Globus pallidus (tissue), 1 donor: ENCODE measurements around the gene MARCKSL1.

Experiments
- DNase-seq: peaks from one replicate; pipeline ENCODE4 v3.0.0-alpha.2; 2015; ENCODE audit warnings: low spot score

Gene MARCKSL1

GRCh38 chr1:32352831-32353383 lies 16.9 kb upstream of the MARCKSL1 start:
- no peak for DNase-seq

GRCh38 chr1:32352239-32352745 lies 16.3 kb upstream of the MARCKSL1 start:
- DNase-seq = no peak

DNA sequence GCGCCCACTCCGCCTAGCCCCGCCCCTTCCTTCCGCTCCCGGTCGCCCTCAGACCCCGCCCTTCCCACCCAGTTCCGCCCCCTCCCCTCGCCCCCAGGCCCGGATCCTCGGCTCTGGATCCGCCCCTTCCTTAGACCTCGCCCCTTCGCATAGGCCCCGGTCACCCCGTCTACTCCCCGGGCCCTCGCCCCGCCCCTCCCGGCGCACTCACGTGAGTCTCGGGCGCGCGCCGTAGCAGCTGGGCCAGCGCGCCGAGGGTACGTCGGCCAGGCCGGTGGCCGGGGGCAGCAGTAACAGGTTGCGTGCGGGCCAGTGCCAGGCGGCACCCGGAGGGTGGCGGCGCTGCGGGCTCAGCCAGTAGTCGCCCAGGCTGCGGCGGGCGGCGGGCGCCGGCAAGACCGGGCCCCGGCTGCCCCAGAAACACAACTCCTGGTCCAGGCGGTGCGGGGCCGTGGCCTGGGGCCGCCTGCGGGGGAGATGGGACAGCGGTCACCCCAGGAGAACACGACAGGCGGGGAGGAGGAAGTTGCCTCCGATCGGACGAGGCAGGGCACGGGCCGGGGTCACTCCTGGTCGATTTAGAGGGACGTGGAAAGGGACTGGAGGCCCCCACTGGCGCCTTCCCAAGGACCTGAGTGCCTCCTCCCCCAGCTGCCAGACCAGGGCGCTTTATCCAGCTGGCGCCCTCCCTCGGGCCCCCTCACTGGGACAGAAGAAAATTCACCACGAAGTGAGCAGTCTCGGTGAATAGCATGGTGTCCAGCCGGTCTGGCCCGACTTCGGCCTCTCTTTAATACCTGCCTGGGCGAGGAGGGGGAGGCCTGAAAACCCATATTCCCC lies 15.6 kb upstream of the MARCKSL1 start:
- DNase-seq = peak; percentile 94

DNA sequence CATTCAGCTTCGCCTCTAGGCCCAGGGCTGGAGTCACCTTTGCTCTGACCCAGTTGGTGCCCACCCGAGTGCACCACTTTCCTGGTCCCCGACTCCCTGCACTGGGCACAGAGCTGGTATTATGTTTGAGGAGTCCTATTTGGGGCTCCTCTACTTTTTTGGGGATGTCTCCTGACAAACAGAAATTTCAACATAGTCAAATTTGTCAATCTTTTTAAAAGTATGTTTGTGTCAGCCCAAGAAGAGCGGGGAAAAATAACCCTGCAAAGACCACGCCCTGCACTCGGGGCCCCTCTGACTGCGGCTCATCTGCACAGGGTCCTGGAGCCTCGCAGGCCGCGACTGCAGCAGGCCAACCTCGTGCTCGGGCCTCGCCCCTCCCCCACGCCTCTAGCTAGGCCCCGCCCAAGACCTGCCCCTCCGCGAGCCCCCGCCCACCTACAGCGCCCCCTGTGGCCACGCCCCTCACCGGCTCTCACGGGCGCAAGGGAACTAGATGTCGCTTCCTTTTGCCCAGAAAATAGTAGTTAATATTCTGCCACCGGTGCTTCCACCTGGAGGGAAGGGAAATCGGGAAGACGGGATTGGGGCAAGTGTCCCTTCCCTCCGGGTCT lies 14.9 kb upstream of the MARCKSL1 start:
- DNase-seq = peak; percentile 67

DNA sequence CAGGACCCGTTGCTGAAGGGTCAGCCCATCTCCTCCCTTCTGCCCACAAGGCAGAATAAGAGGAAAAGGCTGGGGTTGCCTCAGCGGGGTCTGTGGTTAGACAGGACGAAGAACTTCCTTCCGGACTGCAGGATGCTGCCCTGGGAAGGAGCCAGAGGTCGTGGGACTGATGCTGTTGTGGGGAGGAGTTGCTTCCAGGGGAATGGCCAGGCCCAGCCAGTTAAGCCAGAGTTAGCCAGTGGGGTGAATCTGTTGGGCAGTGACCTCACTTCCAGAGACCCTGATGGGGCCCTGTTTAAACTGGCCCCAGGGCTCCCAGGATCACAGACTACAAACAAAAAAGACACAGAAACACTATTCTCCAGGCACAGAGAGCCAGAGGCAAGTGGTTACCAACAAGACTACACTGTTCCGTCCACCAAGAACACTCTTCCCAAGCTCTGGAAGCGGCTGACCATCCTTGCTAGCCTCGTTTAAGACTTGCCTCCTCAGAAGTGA lies 13.2 kb upstream of the MARCKSL1 start:
- no peak for DNase-seq

DNA sequence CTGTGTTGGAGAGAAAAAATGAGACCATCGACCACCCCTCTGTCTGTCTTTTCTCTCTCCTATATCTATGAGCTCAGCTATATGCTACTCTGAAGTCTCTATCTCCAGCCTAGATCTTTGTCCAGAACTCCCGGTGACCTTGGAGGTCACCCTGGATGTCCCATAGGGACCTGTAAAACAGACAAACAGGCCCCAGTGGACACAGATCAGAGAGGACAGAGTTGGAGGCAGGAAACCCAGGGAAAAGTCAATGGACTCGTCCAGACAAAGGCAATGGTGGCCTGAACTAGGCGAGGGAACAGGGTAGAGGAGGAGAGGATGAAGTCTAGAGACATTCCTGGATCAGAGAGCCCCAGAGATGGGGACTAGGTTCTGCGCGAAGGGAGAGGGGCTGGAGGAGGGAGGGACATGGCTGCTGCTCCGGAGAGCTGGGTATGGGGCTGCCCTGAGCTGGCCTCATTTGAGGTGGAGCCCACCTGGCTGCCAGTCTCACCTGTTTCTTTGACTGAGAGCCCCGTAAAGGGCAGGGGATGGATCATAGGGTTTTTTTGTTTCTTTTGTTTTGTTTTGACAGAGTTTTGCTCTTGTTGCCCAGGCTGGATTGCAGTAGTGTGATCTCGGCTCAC lies 10.6 kb upstream of the MARCKSL1 start:
- no peak for DNase-seq

DNA sequence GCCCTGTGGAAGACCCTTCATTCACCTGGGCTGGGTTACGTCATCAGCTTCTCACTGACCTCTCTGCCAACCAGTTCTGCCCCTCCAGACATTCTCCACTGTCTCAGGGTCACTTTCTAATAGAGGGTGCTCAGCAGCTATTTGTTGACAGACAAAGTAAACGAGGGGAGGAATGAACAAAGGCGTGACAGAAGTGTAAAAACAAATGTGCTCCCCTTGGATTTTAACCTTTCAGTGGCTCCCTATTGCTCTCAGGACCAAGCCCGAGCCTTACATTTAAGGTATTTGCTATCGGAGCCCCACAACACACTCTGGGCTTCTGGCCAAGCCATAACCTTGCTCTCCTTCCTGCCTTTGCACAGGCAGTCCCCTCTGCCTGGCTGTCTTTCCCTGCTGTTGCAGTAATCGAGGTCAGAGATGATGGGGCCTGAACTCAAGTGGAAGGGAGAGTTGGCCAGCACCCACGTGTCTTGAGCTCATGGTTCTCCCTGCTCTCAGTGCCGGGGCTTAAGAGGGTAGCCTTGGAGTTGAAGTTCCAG lies 9.3 kb upstream of the MARCKSL1 start:
- DNase-seq = no peak

GRCh38 chr1:32342704-32343103 lies 6.7 kb upstream of the MARCKSL1 start:
- DNase-seq = no peak

GRCh38 chr1:32341971-32342370 lies 5.9 kb upstream of the MARCKSL1 start:
- DNase-seq = no peak

DNA sequence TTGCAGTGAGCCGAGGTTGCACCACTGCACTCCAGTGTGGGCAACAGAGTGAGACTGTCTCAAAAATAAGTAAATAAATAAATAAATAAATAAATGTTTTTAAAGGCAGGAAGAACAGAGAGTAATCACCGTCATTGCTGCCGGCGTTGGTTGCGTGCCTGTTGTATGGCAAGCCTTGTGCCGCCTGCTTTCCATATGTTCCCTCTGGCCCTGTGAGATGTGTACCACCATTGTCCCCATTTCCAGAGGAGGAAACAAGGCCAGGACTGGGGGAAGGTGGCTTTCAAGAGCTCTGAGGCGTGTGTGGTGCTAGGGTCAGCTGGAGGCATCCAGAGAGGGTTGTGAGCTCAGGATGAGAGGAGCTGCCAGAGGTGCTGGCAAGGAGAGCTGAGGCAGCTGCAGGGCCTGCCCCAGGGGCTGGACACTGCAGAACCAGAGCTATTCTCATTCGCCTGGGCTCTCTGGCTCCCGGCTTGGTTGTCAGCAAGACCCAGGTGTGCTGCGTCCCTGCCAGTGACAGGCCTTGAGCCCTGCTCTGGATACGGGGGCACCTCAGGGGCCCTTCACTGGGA lies 5.2 kb upstream of the MARCKSL1 start:
- peak; percentile 52 for DNase-seq

GRCh38 chr1:32339363-32339978 lies 3.4 kb upstream of the MARCKSL1 start:
- peak; percentile 46 for DNase-seq

DNA sequence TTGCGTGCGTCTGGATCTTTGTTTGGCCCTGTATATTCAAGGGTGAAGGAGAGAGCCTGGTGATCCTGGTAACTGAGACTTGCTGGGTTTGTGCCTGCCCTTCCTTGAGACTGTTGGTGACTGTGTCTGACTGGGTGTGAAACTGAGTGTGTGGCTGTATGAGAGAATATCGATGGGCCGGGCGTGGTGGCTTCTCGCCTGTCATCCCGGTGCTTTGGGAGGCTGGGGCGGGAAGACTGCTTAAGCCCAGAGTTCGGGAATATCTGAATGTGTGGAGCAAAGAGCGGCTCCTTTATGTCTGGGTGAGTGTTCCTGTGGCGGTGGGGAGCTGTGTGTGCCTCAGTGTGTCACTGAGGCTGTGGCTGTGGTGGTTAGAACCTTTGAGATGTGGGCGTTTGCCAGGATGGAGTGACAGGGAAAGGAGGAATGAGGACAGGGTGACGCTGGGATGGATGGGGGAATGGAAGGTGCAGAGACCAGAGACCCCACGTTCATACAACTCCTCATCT lies 2.7 kb upstream of the MARCKSL1 start:
- DNase-seq = no peak

DNA sequence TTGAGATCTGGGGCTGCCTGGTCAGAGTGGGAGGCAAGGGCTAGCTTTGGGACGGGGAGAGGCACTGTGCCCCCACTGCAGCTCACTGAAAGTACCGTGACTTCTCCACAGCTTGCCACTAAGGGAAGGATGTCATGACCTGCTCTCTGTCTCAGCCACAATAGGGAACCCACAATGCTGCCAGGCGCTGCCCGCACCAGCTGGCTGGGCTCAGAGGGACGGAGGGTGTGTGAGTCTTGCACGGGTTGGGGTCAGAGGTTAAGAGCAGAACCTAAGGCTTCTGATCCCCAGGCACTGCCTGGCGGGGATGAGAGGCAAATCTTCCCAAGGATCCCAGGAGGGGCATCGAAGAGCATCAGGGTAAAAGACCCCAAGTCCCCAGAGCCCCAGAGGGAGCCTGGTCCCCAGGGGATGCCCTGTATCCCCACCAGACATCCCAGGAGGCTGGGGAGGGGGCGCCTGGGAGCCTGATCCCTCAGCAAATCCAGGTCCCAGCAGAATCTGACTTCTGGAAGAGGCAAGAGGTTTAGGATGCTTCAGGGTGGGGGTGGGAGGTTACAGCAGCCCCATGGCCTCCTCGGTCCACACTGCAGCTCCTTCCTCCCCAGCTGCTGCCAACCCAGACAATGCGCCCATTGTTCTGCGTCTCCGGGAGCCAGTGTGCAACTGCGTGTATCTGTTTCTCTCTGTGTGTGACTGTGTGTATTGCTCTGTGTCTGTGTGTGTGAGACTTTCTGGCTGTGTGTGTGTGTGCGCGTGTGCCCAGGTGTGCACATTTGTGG lies 2.0 kb upstream of the MARCKSL1 start:
- DNase-seq = peak; percentile 97

DNA sequence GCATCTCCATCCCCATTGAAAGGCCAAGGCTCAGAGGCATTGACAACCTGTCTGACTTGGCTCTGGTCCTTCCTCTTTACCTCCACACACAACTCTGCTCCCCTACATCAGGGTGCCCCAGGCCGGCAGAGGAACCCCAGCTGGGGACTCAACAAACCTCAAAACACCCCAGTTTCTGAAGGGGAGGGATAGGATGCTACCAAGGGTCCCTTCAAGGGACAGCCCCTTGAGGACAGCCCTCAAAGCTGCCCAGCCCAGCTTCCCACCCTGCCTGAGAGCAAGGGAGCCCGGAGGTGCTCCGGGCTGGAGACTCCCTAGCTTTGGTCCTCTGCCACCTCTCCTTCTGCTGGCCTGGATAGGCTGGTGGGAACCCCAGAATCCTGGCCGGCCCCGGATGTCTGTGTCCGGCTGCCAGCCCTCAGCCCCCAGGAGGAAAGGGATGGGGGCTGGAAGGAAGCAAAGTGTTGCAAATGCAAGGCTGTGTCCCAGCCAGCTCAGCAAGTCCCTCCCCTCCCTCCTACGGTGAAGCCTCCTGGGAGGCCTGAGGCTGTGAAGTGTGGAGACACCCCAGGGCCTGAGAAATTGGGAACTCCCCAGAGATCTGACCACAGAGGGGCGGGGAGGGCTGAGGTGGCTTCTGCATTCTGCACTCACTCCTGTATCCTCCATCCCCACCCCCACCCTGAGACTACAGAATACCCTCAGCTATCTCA lies 1.1 kb upstream of the MARCKSL1 start:
- DNase-seq = peak; percentile 54

DNA sequence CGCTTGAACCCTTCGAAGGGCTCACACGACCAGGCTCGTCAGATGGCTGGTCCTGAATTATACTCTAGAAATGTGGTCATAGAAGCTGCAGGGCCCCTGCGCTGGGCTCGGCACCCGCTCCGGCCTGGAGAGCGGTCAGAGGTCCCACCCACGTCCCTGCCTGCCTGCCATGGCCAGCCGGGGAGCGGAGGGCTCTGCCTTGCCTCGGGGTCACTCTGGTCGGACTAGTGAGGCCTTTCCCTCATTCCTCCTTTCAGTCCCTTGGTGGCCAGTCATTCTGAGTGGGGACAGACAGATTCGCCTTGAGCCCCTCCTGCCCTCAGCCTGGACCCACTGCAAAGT lies 529 bp upstream of the MARCKSL1 start:
- DNase-seq = peak; percentile 43

DNA sequence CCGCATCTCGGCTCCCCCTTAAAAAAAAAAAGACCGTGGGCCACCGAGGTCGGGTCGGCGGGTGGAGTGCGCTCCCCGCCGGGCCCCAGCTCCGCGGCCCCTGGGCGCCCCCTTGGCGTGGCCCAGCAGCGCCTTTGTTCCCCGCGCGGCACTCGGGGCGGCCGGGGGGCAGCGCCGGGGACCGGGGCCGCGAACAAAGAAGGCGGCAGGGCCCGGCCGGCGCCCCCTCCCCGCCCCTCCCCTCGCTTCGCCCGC lies 571 bp downstream of the MARCKSL1 start:
- no peak for DNase-seq

DNA sequence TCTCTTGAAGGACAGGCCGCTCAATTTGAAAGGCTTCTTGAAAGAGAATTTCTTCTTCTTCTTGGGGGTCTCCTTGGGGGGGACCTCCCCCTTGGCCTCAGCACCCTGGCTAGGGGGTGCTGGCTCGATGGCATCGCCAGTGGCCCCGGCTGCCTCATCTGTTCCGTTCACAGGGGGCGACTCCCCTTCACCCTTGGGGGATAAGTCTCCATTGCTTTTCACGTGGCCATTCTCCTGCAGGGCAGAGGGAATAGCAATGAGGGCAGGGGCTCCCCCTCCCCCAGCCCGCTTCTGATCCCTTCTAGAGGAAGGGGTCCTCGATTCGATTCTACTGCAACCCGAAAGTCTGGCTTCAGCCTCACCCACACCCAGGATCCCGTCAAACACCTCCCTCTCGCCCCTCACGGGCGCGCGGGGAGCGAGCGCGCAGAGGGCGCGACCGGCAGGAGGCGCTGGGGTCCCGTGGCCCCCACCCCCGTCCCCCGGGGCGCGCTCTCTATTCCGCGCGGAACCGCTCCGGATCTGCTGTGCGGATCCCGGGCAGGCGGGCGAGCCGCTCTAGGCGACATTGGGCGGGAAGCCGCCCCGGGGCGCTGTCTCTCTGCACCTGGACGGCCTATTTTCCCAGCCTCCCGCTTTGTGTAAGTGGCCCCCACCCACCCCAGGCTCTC lies 1.0 kb downstream of the MARCKSL1 start:
- DNase-seq = peak; percentile 47

- DNase-seq = no peak
Observed at GRCh38 chr1:32334274-32334861, 1.7 kb downstream of the MARCKSL1 start.
